H1 (cell line): ENCODE data around the gene ITPR1.

ENCODE experiments used
- CHD2 ChIP-seq: IDR thresholded peaks from 2 replicates; pipeline ENCODE4 v1.6.1; 2012; ENCODE audit warnings: low read length, improper control_type of control experiment
- CTCF ChIP-seq, 3 experiments: IDR thresholded peaks; 1 replicate in 2 of 3; 2 replicates in 1 of 3; pipeline versions ENCODE4 v1.5.1 to v1.6.1; 2011; ENCODE audit warnings: low read length in 3 of 3, mild to moderate bottlenecking in 3 of 3, inconsistent platforms in 2 of 3, low read depth in 1 of 3, moderate library complexity in 1 of 3; ENCODE audit not compliant: insufficient read depth in 1 of 3; ENCODE audit errors: control extremely low read depth in 1 of 3
- EGR1 ChIP-seq: IDR thresholded peaks from 2 replicates; pipeline ENCODE4 v1.6.1; 2011; ENCODE audit warnings: low read depth, low read length, borderline replicate concordance
- HDAC6 ChIP-seq: IDR thresholded peaks from one replicate; pipeline ENCODE4 v1.7.1; 2012; ENCODE audit warnings: low read depth, mild to moderate bottlenecking, inconsistent platforms, low read length, moderate library complexity
- MAX ChIP-seq: IDR thresholded peaks from 2 replicates; pipeline ENCODE4 v1.6.1; 2012; ENCODE audit warnings: inconsistent platforms
- SIN3A ChIP-seq, 2 experiments: IDR thresholded peaks in 1 of 2; conservative IDR thresholded peaks in 1 of 2; 2 replicates each; pipeline ENCODE4 v1.6.1; 2011 to 2012; ENCODE audit warnings: low read length in 2 of 2, improper control_type of control experiment in 1 of 2, low read depth in 1 of 2, mild to moderate bottlenecking in 1 of 2

GRCh38 chr3:4756057-4756775 is 263.1 kb downstream of the ITPR1 start:
- TF ChIP-seq HDAC6 (no peak), CTCF (IDR thresholded peaks at IDR 0.05; ENCODE audit: control extremely low read depth in 1 of 3, insufficient read depth in 1 of 3, low read depth in 1 of 3, low read length in 3 of 3) (no peak), EGR1 (no peak), CHD2 (no peak), MAX (no peak), SIN3A (conservative IDR thresholded peaks at IDR 0.05 in 1 of 2, IDR thresholded peaks at IDR 0.05 in 1 of 2; ENCODE audit: low read depth in 1 of 2, low read length in 2 of 2) (no peak)
